IPS DF 6.9 (cell line): ENCODE data around the gene APLP2.

ENCODE experiments used
- DNase-seq: peaks from one replicate; pipeline ENCODE4 v3.0.0-alpha.2; 2013; ENCODE audit warnings: low read depth, low spot score
- H3K27ac ChIP-seq: one replicate; pipeline ENCODE4 v1.5.1; 2013; ENCODE audit warnings: low read length, control low read depth
- H3K27me3 ChIP-seq: 2 replicates; pipeline ENCODE4 v1.6.1; 2013; ENCODE audit warnings: mild to moderate bottlenecking, low read length; ENCODE audit not compliant: control insufficient read depth, insufficient read depth
- H3K36me3 ChIP-seq: 2 replicates; pipeline ENCODE4 v1.6.1; 2013; ENCODE audit warnings: low read length; ENCODE audit not compliant: control insufficient read depth, insufficient read depth
- H3K4me1 ChIP-seq: 2 replicates; pipeline ENCODE4 v1.6.1; 2013; ENCODE audit warnings: low read length; ENCODE audit not compliant: control insufficient read depth, insufficient read depth
- H3K4me3 ChIP-seq: 2 replicates; pipeline ENCODE4 v1.5.1; 2013; ENCODE audit warnings: mild to moderate bottlenecking, low read length
- H3K9me3 ChIP-seq: 2 replicates; pipeline ENCODE4 v1.6.1; 2013; ENCODE audit warnings: low read length, inconsistent platforms; ENCODE audit not compliant: control insufficient read depth, insufficient read depth
- WGBS: extraction: QIAGEN DNeasy Blood & Tissue Kit; methylation state at CpG from one replicate; pipeline ENCODE4 v1.1.7; 2013; ENCODE audit warnings: mixed read lengths, missing lambda C conversion rate; ENCODE audit not compliant: insufficient read length, insufficient coverage; 5-methylcytosine and 5-hydroxymethylcytosine counted together

The APLP2 gene

GRCh38 chr11:130070109-130070845, 583 bp downstream of the APLP2 start:
- no peaks in the 10 kb centered on the region for H3K9me3 ChIP-seq
- peak overlapping the region; percentile 92 for H3K4me3 ChIP-seq
- peaks cover 4% of the 10 kb centered on the region; the same call in 1 of the 2 replicates for H3K27me3 ChIP-seq
- peaks cover 1% of the 10 kb centered on the region for H3K4me1 ChIP-seq
- H3K27ac ChIP-seq = no peak overlapping the region
- no peak for DNase-seq
- H3K36me3 ChIP-seq = no peaks in the 10 kb centered on the region
- whole genome bisulfite sequencing = no CpG with 5 or more reads among the region's 100 CpGs

- Histone ChIP-seq H3K27ac (no peak overlapping the region), H3K36me3 (no peaks in the 10 kb centered on the region), H3K4me1 (peaks cover 1% of the 10 kb centered on the region), H3K4me3 (peak overlapping the region; percentile 92; the same call in 1 of the 2 replicates), H3K27me3 (peaks cover 4% of the 10 kb centered on the region; the same call in 1 of the 2 replicates), H3K9me3 (no peaks in the 10 kb centered on the region)
- no peak for DNase-seq
- no CpG with 5 or more reads among the region's 23 CpGs for WGBS
These were observed 1.1 kb downstream of the APLP2 start for GRCh38 chr11:130070846-130071200.

DNA sequence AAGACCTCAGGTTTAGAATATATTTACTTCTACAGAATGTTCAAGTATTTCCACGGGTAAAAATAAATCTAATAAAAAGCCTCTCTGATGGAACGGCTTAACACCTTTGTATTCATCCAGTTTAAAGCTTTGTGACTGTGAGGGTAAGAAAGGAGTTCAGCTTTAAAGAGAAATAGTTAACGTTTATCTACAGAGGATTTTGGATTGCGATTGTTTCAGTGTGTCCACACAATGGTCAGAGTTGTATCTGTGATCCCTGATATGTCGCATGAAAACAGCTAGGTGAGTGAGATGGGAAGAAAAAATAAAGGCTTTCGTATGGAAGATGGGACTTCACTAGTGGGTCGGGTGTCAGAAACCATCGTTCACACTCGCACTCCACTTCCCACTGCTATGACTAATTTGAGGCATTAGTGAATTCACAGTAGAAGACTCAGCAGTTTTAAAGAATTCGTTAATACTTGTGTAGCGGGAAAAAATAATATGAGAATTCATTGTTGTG, 1.6 kb downstream of the APLP2 start:
- Histone ChIP-seq H3K27me3 (peaks cover 4% of the 10 kb centered on the region; the same call in 1 of the 2 replicates), H3K4me3 (peak overlapping the region; percentile 92; the same call in 1 of the 2 replicates), H3K4me1 (peaks cover 1% of the 10 kb centered on the region), H3K9me3 (no peaks in the 10 kb centered on the region), H3K36me3 (no peaks in the 10 kb centered on the region), H3K27ac (no peak overlapping the region)
- WGBS = 100% methylated on average over 2 of the region's 11 CpGs
- DNase-seq = no peak

GRCh38 chr11:130074736-130075135, 5.0 kb downstream of the APLP2 start:
- H3K4me1 ChIP-seq = peaks cover 1% of the 10 kb centered on the region
- no peak overlapping the region for H3K27ac ChIP-seq
- WGBS = no CpG with 5 or more reads among the region's 2 CpGs
- no peaks in the 10 kb centered on the region for H3K9me3 ChIP-seq
- no peaks in the 10 kb centered on the region for H3K36me3 ChIP-seq
- no peak overlapping the region for H3K4me3 ChIP-seq
- no peaks in the 10 kb centered on the region for H3K27me3 ChIP-seq
- DNase-seq = no peak

GRCh38 chr11:130076778-130077481, 7.2 kb downstream of the APLP2 start:
- Histone ChIP-seq H3K4me1 (peaks cover 1% of the 10 kb centered on the region; the same call in 1 of the 2 replicates), H3K4me3 (no peak overlapping the region), H3K9me3 (no peaks in the 10 kb centered on the region), H3K27ac (no peak overlapping the region), H3K36me3 (no peaks in the 10 kb centered on the region), H3K27me3 (no peaks in the 10 kb centered on the region)
- DNase-seq = no peak
- no CpG with 5 or more reads among the region's 4 CpGs for WGBS

GRCh38 chr11:130077671-130078070, 8.0 kb downstream of the APLP2 start:
- H3K27me3 ChIP-seq = no peaks in the 10 kb centered on the region
- no peak overlapping the region for H3K27ac ChIP-seq
- H3K9me3 ChIP-seq = no peaks in the 10 kb centered on the region
- DNase-seq = no peak
- no peaks in the 10 kb centered on the region for H3K36me3 ChIP-seq
- H3K4me1 ChIP-seq = no peaks in the 10 kb centered on the region; the same call in 1 of the 2 replicates
- no peak overlapping the region for H3K4me3 ChIP-seq

DNA sequence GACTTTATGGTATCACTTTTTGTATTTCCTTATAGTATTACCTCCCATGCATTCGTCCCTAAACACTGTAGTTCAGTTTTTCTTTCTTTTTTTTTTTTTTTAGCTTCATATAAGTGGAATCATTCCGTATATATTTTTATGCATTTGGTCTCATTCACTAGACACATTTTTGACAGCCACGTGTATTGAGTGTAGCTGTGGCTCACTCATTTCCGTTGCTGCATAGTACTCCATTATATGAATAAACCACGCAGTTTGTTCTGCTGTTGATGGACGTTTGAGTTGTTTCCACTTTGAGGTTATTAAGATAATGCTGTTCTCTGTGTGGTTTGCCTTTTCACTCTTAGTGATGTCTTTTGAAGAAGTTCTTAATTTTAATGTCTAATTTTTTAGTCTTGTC, 8.4 kb downstream of the APLP2 start:
- no peak overlapping the region for H3K4me3 ChIP-seq
- no peak overlapping the region for H3K27ac ChIP-seq
- H3K27me3 ChIP-seq = no peaks in the 10 kb centered on the region
- no CpG with 5 or more reads among the region's 6 CpGs for WGBS
- no peaks in the 10 kb centered on the region; the same call in 1 of the 2 replicates for H3K4me1 ChIP-seq
- H3K9me3 ChIP-seq = no peaks in the 10 kb centered on the region
- DNase-seq = no peak
- no peaks in the 10 kb centered on the region for H3K36me3 ChIP-seq

GRCh38 chr11:130085671-130086290, 16.1 kb downstream of the APLP2 start:
- H3K27ac ChIP-seq = no peak overlapping the region
- WGBS = no CpG with 5 or more reads among the region's 6 CpGs
- H3K36me3 ChIP-seq = peaks cover 2% of the 10 kb centered on the region; the same call in 1 of the 2 replicates
- no peaks in the 10 kb centered on the region for H3K27me3 ChIP-seq
- DNase-seq = no peak
- no peak overlapping the region for H3K4me3 ChIP-seq
- no peaks in the 10 kb centered on the region for H3K9me3 ChIP-seq
- H3K4me1 ChIP-seq = peaks cover 3% of the 10 kb centered on the region

- DNase-seq = no peak
- Histone ChIP-seq H3K9me3 (no peaks in the 10 kb centered on the region), H3K4me3 (no peak overlapping the region), H3K36me3 (peaks cover 2% of the 10 kb centered on the region; the same call in 1 of the 2 replicates), H3K27ac (no peak overlapping the region), H3K27me3 (no peaks in the 10 kb centered on the region), H3K4me1 (peaks cover 3% of the 10 kb centered on the region)
- WGBS = no CpG with 5 or more reads among the region's 2 CpGs
These were observed 17.0 kb downstream of the APLP2 start for GRCh38 chr11:130086669-130087068.

- DNase-seq = no peak
- no peak overlapping the region for H3K27ac ChIP-seq
- no CpG with 5 or more reads among the region's 7 CpGs for WGBS
These were observed 17.7 kb downstream of the APLP2 start for GRCh38 chr11:130087294-130087926.

More at GRCh38 chr11:130087294-130087926, 17.7 kb downstream of the APLP2 start:
- H3K9me3 ChIP-seq = no peaks in the 10 kb centered on the region
- H3K27me3 ChIP-seq = no peaks in the 10 kb centered on the region
- H3K36me3 ChIP-seq = peaks cover 2% of the 10 kb centered on the region; the same call in 1 of the 2 replicates
- H3K4me3 ChIP-seq = no peak overlapping the region
- H3K4me1 ChIP-seq = peaks cover 3% of the 10 kb centered on the region
